PC-3 (cell line): Measurements from ENCODE around the gene SCN1B. TPM values are rescaled to one million over a fixed set of nuclear protein-coding genes. Genes with fewer than 3 reads are reported as not detected.
"Not testable (repeated sequence)": the region's sequence is repeated elsewhere in the genome, so short reads cannot be mapped to it uniquely, and the experiment has no call there.

ENCODE experiments used
- ATAC-seq: fragments of 200-7000 bp; cut with Tn5 transposase; 2 replicates; pipeline ENCODE4 v1.9.1; 2020; ENCODE audit warnings: mild to moderate bottlenecking, moderate library complexity
- BruUV-seq: library from RNA; stranded (reverse); fragments of 400-500 nt; replicated peaks from 2 replicates; lab custom pipeline; 2021; lab: Mats Ljungman, UMichigan
- CTCF ChIA-PET: fragments of 300-600 bp; sonication (Branson Sonifier 250); formaldehyde crosslinking; loops from one replicate; lab custom pipeline; 2022; ENCODE audit warnings: antibody characterized with exemption; lab: Charles Lee
- POLR2A ChIA-PET: fragments of 300-600 bp; sonication (Branson Sonifier 250); formaldehyde crosslinking; loops from one replicate; lab custom pipeline; 2022; ENCODE audit warnings: antibody characterized with exemption; ENCODE audit not compliant: unreplicated experiment; lab: Charles Lee
- DNase-seq: peaks from one replicate; pipeline ENCODE4 v3.0.0-alpha.2; 2015
- H2AFZ ChIP-seq: fragments of 300-600 bp; sonication (generic); 2 replicates; pipeline ENCODE4 v1.6.0; 2016; ENCODE audit warnings: antibody characterized with exemption, low read length
- H3F3A ChIP-seq: fragments of 300-600 bp; sonication (generic); one replicate; pipeline ENCODE4 v1.6.0; 2017; ENCODE audit warnings: antibody characterized with exemption, low read length, control low read depth, mild to moderate bottlenecking; ENCODE audit not compliant: unreplicated experiment
- H3K27ac ChIP-seq: fragments of 300-600 bp; sonication (generic); 2 replicates; pipeline ENCODE4 v1.5.1; 2016; ENCODE audit warnings: mild to moderate bottlenecking, low read length
- H3K27me3 ChIP-seq: fragments of 300-600 bp; sonication (generic); 2 replicates; pipeline ENCODE4 v1.6.1; 2016; ENCODE audit warnings: low read length, mixed read lengths
- H3K36me3 ChIP-seq: fragments of 300-600 bp; sonication (generic); 2 replicates; pipeline ENCODE4 v1.6.1; 2016; ENCODE audit warnings: low read depth, mixed run types, low read length, mixed read lengths
- H3K4me1 ChIP-seq: fragments of 300-600 bp; sonication (generic); 2 replicates; pipeline ENCODE4 v1.5.1; 2016; ENCODE audit warnings: low read length; ENCODE audit not compliant: insufficient read depth
- H3K4me2 ChIP-seq: fragments of 300-600 bp; sonication (generic); 2 replicates; pipeline ENCODE4 v1.6.0; 2016; ENCODE audit warnings: low read length
- H3K4me3 ChIP-seq: fragments of 300-600 bp; sonication (generic); 2 replicates; pipeline ENCODE4 v1.5.1; 2016; ENCODE audit warnings: mild to moderate bottlenecking, low read length, mixed read lengths
- H3K79me2 ChIP-seq: fragments of 300-600 bp; sonication (generic); 2 replicates; pipeline ENCODE4 v1.6.1; 2017; ENCODE audit warnings: low read length, mixed read lengths
- H3K9ac ChIP-seq: fragments of 300-600 bp; sonication (generic); 2 replicates; pipeline ENCODE4 v1.6.0; 2016; ENCODE audit warnings: mild to moderate bottlenecking, low read length
- H3K9me2 ChIP-seq: fragments of 300-600 bp; sonication (generic); replicated peaks from 2 replicates; pipeline ENCODE4 v1.6.1; 2016; ENCODE audit warnings: mixed run types, low read length, mixed read lengths
- H3K9me3 ChIP-seq: fragments of 300-600 bp; sonication (generic); 2 replicates; pipeline ENCODE4 v1.6.1; 2016; ENCODE audit warnings: low read length, mixed read lengths
- H4K20me1 ChIP-seq: fragments of 300-600 bp; sonication (generic); 2 replicates; pipeline ENCODE4 v1.6.1; 2016; ENCODE audit warnings: low read length, mixed read lengths
- EZH2 ChIP-seq: fragments of 300-600 bp; sonication (generic); IDR thresholded peaks from one replicate; pipeline ENCODE4 v1.6.1; 2017; ENCODE audit warnings: antibody characterized with exemption, mild to moderate bottlenecking, low read length; ENCODE audit not compliant: unreplicated experiment
- EZH2phosphoT487 ChIP-seq: fragments of 300-600 bp; sonication (generic); IDR thresholded peaks from 2 replicates; pipeline ENCODE4 v1.6.1; 2018; ENCODE audit warnings: mild to moderate bottlenecking, antibody characterized with exemption, low read length, borderline replicate concordance
- intact Hi-C: fragments of 100-400 bp; cut with micrococcal nuclease; formaldehyde crosslinking; loops from 2 replicates; pipeline ENCODE4 v1.9.0; 2023
- total RNA-seq: library from RNA; depleted of rRNA; stranded (reverse); fragments of >200 nt; gene quantifications from 2 replicates; pipeline ENCODE4 v1.2.3, GENCODE V29; 2014
- TF ChIP-seq, protein P1 (sequence below): fragments of 300-600 bp; sonication (generic); conservative IDR thresholded peaks from 2 replicates; pipeline ENCODE4 v1.5.1; 2017; ENCODE audit warnings: antibody characterized with exemption, low read depth, mild to moderate bottlenecking, low read length

SCN1B gene
- total RNA-seq, 1 experiment from 2014 or later, result 1.7 TPM

DNA sequence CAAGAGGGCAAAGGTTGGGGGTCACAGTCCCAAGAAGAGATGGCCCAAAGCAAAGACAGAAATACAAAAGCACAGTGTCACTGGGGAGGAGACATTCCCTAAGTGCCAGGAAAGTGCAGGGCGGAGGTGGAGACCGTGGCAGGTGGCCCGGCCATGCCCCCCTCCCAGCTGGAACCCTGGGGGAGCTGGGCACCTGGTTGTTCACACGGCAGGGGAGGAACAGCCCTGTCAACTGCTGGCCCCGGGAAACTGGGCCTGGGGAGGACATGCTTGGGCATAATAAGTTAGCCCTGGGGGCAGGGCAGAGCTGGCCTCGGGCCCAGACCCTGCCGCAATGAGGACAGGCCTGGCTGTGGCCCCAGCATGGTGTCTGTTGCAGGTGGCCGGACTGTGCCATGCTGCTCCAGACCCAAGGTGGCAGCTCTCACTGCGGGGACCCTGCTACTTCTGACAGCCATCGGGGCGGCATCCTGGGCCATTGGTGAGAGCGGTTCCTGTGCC is 18.7 kb downstream of the SCN1B start:
- DNase-seq, result no peak
- H2AFZ ChIP-seq, result no peak overlapping the region
- no peaks in the 10 kb centered on the region for H3F3A ChIP-seq
- ChIA-PET CTCF (no interaction called here), POLR2A (no interaction called here)
- no peaks in the 10 kb centered on the region for H3K4me1 ChIP-seq
- intact Hi-C loops, result no loop called here
- no peaks in the 10 kb centered on the region for H3K9me2 ChIP-seq
- H3K79me2 ChIP-seq, result no peaks in the 10 kb centered on the region
- no peak overlapping the region for H3K27ac ChIP-seq
- H3K27me3 ChIP-seq, result no peaks in the 10 kb centered on the region
- TF ChIP-seq EZH2 (no peak), EZH2phosphoT487 (no peak)
- TF ChIP-seq, protein P1, sequence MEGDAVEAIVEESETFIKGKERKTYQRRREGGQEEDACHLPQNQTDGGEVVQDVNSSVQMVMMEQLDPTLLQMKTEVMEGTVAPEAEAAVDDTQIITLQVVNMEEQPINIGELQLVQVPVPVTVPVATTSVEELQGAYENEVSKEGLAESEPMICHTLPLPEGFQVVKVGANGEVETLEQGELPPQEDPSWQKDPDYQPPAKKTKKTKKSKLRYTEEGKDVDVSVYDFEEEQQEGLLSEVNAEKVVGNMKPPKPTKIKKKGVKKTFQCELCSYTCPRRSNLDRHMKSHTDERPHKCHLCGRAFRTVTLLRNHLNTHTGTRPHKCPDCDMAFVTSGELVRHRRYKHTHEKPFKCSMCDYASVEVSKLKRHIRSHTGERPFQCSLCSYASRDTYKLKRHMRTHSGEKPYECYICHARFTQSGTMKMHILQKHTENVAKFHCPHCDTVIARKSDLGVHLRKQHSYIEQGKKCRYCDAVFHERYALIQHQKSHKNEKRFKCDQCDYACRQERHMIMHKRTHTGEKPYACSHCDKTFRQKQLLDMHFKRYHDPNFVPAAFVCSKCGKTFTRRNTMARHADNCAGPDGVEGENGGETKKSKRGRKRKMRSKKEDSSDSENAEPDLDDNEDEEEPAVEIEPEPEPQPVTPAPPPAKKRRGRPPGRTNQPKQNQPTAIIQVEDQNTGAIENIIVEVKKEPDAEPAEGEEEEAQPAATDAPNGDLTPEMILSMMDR, result no peak
- H3K36me3 ChIP-seq, result no peaks in the 10 kb centered on the region
- no peak overlapping the region for H3K9ac ChIP-seq
- no peaks in the 10 kb centered on the region for H3K9me3 ChIP-seq
- BruUV-seq, result no TSS peak
- H3K4me2 ChIP-seq, result no peak overlapping the region
- ATAC-seq, result no peak
- no peak overlapping the region for H3K4me3 ChIP-seq
- no peaks in the 10 kb centered on the region for H4K20me1 ChIP-seq

DNA sequence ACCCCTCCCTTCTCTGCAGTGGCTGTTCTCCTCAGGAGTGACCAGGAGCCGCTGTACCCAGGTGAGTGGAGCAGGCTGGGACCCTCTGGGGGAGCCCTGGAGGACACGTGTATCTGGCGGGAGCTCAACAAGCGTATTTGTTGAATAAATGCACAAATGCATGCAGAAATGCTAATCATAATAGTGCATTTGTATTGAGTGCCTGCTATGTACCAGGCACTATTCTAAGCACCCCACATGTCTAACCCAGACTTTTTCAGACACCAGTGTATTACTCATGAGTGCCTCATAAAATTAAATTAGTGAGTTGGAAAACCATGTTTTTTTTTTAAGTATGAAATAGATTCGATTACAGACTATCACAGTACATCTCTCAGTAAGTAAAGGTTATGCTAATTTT is 19.2 kb downstream of the SCN1B start:
- BruUV-seq, result no TSS peak
- H2AFZ ChIP-seq, result no peak overlapping the region
- H3F3A ChIP-seq, result no peaks in the 10 kb centered on the region
- H3K4me3 ChIP-seq, result no peak overlapping the region
- TF ChIP-seq, protein P1, result no peak
- TF ChIP-seq EZH2, result no peak
- TF ChIP-seq EZH2phosphoT487, result no peak
- ATAC-seq (no peak), DNase-seq (no peak)
- no peaks in the 10 kb centered on the region for H3K9me3 ChIP-seq
- H3K79me2 ChIP-seq, result no peaks in the 10 kb centered on the region
- no peaks in the 10 kb centered on the region for H3K36me3 ChIP-seq
- CTCF ChIA-PET, result no interaction called here
- H3K9me2 ChIP-seq, result no peaks in the 10 kb centered on the region
- no peaks in the 10 kb centered on the region for H3K27me3 ChIP-seq
- no peak overlapping the region for H3K4me2 ChIP-seq
- H3K27ac ChIP-seq, result no peak overlapping the region
- H4K20me1 ChIP-seq, result no peaks in the 10 kb centered on the region
- no peak overlapping the region for H3K9ac ChIP-seq
- no peaks in the 10 kb centered on the region for H3K4me1 ChIP-seq
- POLR2A ChIA-PET, result no interaction called here
- intact Hi-C loops, result no loop called here

DNA sequence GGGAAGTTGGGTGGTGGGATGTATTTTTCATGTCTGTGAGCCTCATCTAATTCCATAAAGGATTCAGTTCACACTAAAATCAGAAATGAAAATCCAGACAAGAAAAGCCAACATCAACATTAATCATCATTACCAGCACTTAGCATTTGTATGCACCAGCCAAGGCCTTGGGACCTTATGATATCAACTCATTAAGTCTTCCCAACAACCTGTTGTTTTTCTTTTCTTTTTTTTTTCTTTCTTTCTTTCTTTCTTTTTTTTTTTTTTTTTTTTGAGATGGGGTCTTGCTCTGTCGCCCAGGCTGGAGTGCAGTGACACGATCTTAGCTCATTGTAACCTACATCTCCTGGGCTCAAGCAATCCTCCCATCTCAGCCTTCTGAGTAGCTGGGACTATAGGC is 20.4 kb downstream of the SCN1B start:
- H3K79me2 ChIP-seq, H3F3A ChIP-seq, POLR2A ChIA-PET, H3K9me2 ChIP-seq, H3K27me3 ChIP-seq, H3K9me3 ChIP-seq, ATAC-seq, H2AFZ ChIP-seq, H3K4me1 ChIP-seq, H3K4me2 ChIP-seq, DNase-seq, H3K36me3 ChIP-seq, CTCF ChIA-PET, H3K27ac ChIP-seq, H3K9ac ChIP-seq, BruUV-seq, intact Hi-C loops, H4K20me1 ChIP-seq, H3K4me3 ChIP-seq: not testable (repeated sequence)

DNA sequence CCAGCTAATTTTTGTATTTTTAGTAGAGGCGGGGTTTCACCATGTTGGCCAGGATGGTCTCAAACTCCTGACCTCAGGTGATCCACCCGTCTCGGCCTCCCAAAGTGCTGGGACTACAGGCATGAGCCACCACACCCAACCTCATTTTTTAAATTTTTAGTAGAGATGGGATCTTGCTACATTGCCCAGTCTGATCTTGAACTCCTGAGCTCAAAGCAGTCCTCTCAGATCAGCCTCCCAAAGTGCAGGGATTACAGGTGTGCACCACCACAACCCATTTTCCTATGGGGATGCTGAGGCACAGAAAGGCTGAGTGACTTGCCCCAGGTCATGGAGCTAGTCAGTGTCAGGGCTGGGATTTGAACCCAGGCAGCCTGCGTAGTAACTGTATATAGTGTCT is 21.0 kb downstream of the SCN1B start:
- intact Hi-C loops, H3K4me3 ChIP-seq, CTCF ChIA-PET, H3K27me3 ChIP-seq, POLR2A ChIA-PET, H3K9me2 ChIP-seq, H3K4me1 ChIP-seq, DNase-seq, H2AFZ ChIP-seq, H3K4me2 ChIP-seq, H3K36me3 ChIP-seq, BruUV-seq, ATAC-seq, H3K9me3 ChIP-seq, H3K27ac ChIP-seq, H3K9ac ChIP-seq, H4K20me1 ChIP-seq, H3F3A ChIP-seq, H3K79me2 ChIP-seq: not testable (repeated sequence)
